PC-9 (cell line): ENCODE results near the gene LRP2. TPM values are rescaled to one million over a fixed set of nuclear protein-coding genes. Genes with fewer than 3 reads are reported as not detected.

ENCODE experiments used
- BruUV-seq: library from RNA; stranded (reverse); fragments of 400-500 nt; replicated peaks from 2 replicates; lab custom pipeline; 2021; lab: Mats Ljungman, UMichigan
- CTCF ChIA-PET: fragments of 300-600 bp; sonication (Branson Sonifier 250); formaldehyde crosslinking; loops from one replicate; lab custom pipeline; 2022; ENCODE audit warnings: antibody characterized with exemption; lab: Charles Lee
- POLR2A ChIA-PET: fragments of 300-600 bp; sonication (Branson Sonifier 250); formaldehyde crosslinking; loops from one replicate; lab custom pipeline; 2022; ENCODE audit warnings: antibody characterized with exemption; ENCODE audit not compliant: unreplicated experiment; lab: Charles Lee
- DNase-seq, 2 experiments: peaks; one replicate each; pipeline versions ENCODE4 v3.0.0 to v3.0.0-alpha.2; 2015 to 2022; ENCODE audit warnings: mixed read lengths in 1 of 2
- H2AFZ ChIP-seq: fragments of 200-600 bp; sonication (generic); 2 replicates; pipeline ENCODE4 v1.8.1; 2017; ENCODE audit warnings: antibody characterized with exemption
- H3F3A ChIP-seq: fragments of 200-600 bp; sonication (generic); 2 replicates; pipeline ENCODE4 v1.8.1; 2017; ENCODE audit warnings: antibody characterized with exemption, mild to moderate bottlenecking, low read depth; ENCODE audit not compliant: insufficient read depth
- H3K27ac ChIP-seq: fragments of 200-600 bp; sonication (generic); 2 replicates; pipeline ENCODE4 v1.6.1; 2016; ENCODE audit warnings: mixed run types
- H3K27me3 ChIP-seq: fragments of 200-600 bp; sonication (generic); 2 replicates; pipeline ENCODE4 v1.6.1; 2016; ENCODE audit warnings: low read depth, mixed run types; ENCODE audit not compliant: insufficient read depth
- H3K36me3 ChIP-seq: fragments of 200-600 bp; sonication (generic); 2 replicates; pipeline ENCODE4 v1.6.1; 2016; ENCODE audit warnings: low read depth, mixed run types
- H3K4me1 ChIP-seq: fragments of 200-600 bp; sonication (generic); replicated peaks from 2 replicates; pipeline ENCODE4 v1.6.1; 2016; ENCODE audit warnings: mixed run types; ENCODE audit not compliant: insufficient read depth
- H3K4me2 ChIP-seq: fragments of 200-600 bp; sonication (generic); 2 replicates; pipeline ENCODE4 v1.6.1; 2017; ENCODE audit warnings: mixed run types
- H3K4me3 ChIP-seq: fragments of 200-600 bp; sonication (generic); 2 replicates; pipeline ENCODE4 v1.6.1; 2016; ENCODE audit warnings: mixed run types
- H3K79me2 ChIP-seq: fragments of 200-600 bp; sonication (generic); 2 replicates; pipeline ENCODE4 v1.6.1; 2017; ENCODE audit warnings: low read depth, mixed run types
- H3K9me2 ChIP-seq: fragments of 200-600 bp; sonication (generic); 2 replicates; pipeline ENCODE4 v1.8.1; 2017; ENCODE audit warnings: mild to moderate bottlenecking; ENCODE audit not compliant: insufficient read depth
- H3K9me3 ChIP-seq: fragments of 200-600 bp; sonication (generic); 2 replicates; pipeline ENCODE4 v1.8.1; 2016; ENCODE audit warnings: low read depth; ENCODE audit not compliant: insufficient read depth
- H4K20me1 ChIP-seq: fragments of 200-600 bp; sonication (generic); 2 replicates; pipeline ENCODE4 v1.8.1; 2017; ENCODE audit not compliant: insufficient read depth
- EZH2 ChIP-seq: fragments of 200-600 bp; sonication (generic); IDR thresholded peaks from 2 replicates; pipeline ENCODE4 v1.8.0; 2017; ENCODE audit warnings: antibody characterized with exemption, low read depth
- intact Hi-C: fragments of 100-400 bp; cut with micrococcal nuclease; formaldehyde crosslinking; loops from one replicate; pipeline ENCODE4 v1.10.0; 2022; ENCODE audit not compliant: unreplicated experiment
- total RNA-seq: library from RNA; stranded (reverse); gene quantifications from 2 replicates; pipeline ENCODE4 v1.2.3, GENCODE V29; 2021
- TF ChIP-seq, protein P1 (sequence below): fragments of 200-600 bp; sonication (generic); conservative IDR thresholded peaks from 2 replicates; pipeline ENCODE4 v1.6.1; 2017; ENCODE audit warnings: mixed run types, antibody characterized with exemption, mild to moderate bottlenecking, moderate library complexity

Gene LRP2
- total RNA-seq, 1 experiment from 2014 or later, result not detected

DNA sequence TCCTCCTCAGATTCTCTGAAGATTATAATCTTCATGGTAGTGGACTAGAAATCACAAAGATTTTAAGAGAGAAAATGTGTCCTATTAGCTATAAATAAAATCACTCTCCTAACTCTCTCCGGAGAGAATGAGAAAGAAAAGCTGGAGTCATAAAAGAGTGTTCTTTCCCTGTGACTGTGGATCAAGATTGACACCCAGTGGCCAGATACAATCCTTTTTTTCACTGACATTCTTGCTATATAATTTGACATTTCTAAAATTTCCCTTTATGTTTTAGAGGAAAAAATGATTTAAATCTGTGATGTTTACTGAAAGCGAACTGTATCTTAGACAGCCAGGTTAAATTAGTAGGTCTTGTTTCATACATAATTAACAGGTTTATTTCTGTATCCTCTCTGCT lies 35.4 kb upstream of the LRP2 start:
- ChIA-PET POLR2A (no interaction called here), CTCF (no interaction called here)
- DNase-seq, result no peak
- Histone ChIP-seq H3K27me3 (no peaks in the 10 kb centered on the region), H3F3A (no peaks in the 10 kb centered on the region), H2AFZ (no peak overlapping the region), H3K4me3 (no peak overlapping the region), H3K4me2 (no peak overlapping the region), H4K20me1 (no peaks in the 10 kb centered on the region), H3K9me2 (no peaks in the 10 kb centered on the region), H3K4me1 (no peaks in the 10 kb centered on the region), H3K79me2 (no peaks in the 10 kb centered on the region), H3K36me3 (no peaks in the 10 kb centered on the region), H3K27ac (no peak overlapping the region), H3K9me3 (no peaks in the 10 kb centered on the region)
- intact Hi-C loops, result loop anchor here (5.0 kb wide), 1 partner anchor 285 kb away; no protein-coding TSS in a partner anchor
- BruUV-seq, result no TSS peak
- no peak for TF ChIP-seq EZH2
- TF ChIP-seq, protein P1, sequence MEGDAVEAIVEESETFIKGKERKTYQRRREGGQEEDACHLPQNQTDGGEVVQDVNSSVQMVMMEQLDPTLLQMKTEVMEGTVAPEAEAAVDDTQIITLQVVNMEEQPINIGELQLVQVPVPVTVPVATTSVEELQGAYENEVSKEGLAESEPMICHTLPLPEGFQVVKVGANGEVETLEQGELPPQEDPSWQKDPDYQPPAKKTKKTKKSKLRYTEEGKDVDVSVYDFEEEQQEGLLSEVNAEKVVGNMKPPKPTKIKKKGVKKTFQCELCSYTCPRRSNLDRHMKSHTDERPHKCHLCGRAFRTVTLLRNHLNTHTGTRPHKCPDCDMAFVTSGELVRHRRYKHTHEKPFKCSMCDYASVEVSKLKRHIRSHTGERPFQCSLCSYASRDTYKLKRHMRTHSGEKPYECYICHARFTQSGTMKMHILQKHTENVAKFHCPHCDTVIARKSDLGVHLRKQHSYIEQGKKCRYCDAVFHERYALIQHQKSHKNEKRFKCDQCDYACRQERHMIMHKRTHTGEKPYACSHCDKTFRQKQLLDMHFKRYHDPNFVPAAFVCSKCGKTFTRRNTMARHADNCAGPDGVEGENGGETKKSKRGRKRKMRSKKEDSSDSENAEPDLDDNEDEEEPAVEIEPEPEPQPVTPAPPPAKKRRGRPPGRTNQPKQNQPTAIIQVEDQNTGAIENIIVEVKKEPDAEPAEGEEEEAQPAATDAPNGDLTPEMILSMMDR, result peak; percentile 35; the same call in 1 of the 2 replicates

DNA sequence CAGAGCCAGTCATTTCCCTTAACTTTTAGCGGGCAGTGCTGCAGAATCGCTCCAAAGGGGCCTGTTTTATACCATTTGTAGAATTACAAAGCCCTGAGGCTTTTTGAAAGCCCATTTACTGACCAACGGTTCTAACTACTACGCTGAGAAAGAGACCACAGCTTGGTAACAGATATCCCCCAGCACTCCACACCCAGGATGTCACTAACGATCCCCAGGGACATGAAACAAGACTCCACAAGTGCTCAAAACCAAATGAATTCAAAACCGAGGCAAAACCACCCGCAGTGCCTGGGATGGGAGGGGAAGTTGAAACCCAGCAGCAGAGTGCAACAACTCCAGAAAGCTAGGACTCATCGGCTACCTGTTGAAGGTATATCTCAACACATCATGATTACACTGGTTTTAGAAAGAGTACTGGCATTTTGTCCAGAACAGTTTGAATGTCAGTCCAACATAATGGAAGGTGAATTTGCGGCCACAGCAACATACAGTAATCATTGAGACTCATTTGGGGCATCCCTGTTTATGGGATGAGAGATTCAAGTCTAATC lies 33.6 kb upstream of the LRP2 start:
- H3K9me3 ChIP-seq, result no peaks in the 10 kb centered on the region
- no peak overlapping the region for H3K4me2 ChIP-seq
- H3K27me3 ChIP-seq, result no peaks in the 10 kb centered on the region
- POLR2A ChIA-PET, result no interaction called here
- no peaks in the 10 kb centered on the region for H3K4me1 ChIP-seq
- TF ChIP-seq, protein P1, result no peak
- no peak for TF ChIP-seq EZH2
- H3K4me3 ChIP-seq, result no peak overlapping the region
- CTCF ChIA-PET, result no interaction called here
- H2AFZ ChIP-seq, result no peak overlapping the region
- no peak overlapping the region for H3K27ac ChIP-seq
- H3K9me2 ChIP-seq, result no peaks in the 10 kb centered on the region
- H3F3A ChIP-seq, result no peaks in the 10 kb centered on the region
- BruUV-seq, result no TSS peak
- intact Hi-C loops, result loop anchor here (5.0 kb wide), 1 partner anchor 284 kb away; no protein-coding TSS in a partner anchor
- no peaks in the 10 kb centered on the region for H3K79me2 ChIP-seq
- no peaks in the 10 kb centered on the region for H4K20me1 ChIP-seq
- no peak for DNase-seq
- no peaks in the 10 kb centered on the region for H3K36me3 ChIP-seq

DNA sequence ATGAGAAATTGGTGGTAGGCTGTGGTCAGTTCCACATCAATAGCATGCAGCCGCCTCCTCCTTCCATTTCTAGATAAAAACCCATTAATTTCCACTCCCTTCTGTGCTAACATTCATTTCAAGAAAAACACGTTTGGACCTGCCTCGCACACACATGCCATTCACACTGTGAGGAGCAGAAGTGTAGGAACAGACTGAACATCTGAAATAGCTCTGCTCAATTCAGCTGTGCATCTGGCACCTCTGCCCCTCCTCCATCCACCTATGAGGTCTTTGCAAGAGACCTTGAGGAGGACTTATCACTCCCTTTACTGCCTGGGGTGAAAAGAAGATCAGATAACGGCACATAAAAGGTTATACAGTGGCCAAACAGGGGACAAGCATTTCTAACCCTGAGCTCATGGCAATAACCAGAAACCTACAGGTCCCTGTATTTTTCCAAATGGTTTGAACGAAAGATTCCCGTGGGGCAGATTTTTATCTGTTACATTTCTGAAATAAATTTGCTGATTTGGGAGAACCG lies 30.8 kb upstream of the LRP2 start:
- H4K20me1 ChIP-seq, result no peaks in the 10 kb centered on the region

More for the DNA sequence above, 30.8 kb upstream of the LRP2 start:
- Histone ChIP-seq H3K27ac (no peak overlapping the region), H3K79me2 (no peaks in the 10 kb centered on the region), H3K36me3 (no peaks in the 10 kb centered on the region), H3K4me2 (no peak overlapping the region), H3K4me1 (no peaks in the 10 kb centered on the region), H3K9me2 (no peaks in the 10 kb centered on the region), H2AFZ (no peak overlapping the region), H3K4me3 (no peak overlapping the region), H3F3A (no peaks in the 10 kb centered on the region), H3K27me3 (no peaks in the 10 kb centered on the region), H3K9me3 (no peaks in the 10 kb centered on the region)
- POLR2A ChIA-PET, result no interaction called here
- intact Hi-C loops, result no loop called here
- TF ChIP-seq, protein P1, result no peak
- no peak for TF ChIP-seq EZH2
- CTCF ChIA-PET, result no interaction called here
- BruUV-seq, result no TSS peak
- no peak for DNase-seq
